Astrocyte of the cerebellum (primary cell): Measurements from ENCODE around the gene KSR2.

Experiments
- DNase-seq: peaks from one replicate; pipeline ENCODE4 v3.0.0-alpha.2; 2011; ENCODE audit warnings: low read depth
- H3K4me3 ChIP-seq: 2 replicates; pipeline ENCODE4 v1.5.1; 2011; ENCODE audit warnings: mild to moderate bottlenecking, low read depth, low read length, moderate library complexity
- CTCF ChIP-seq: IDR thresholded peaks from 2 replicates; pipeline ENCODE4 v1.5.1; 2012; ENCODE audit warnings: low read length, low read depth, moderate library complexity, mild to moderate bottlenecking; ENCODE audit errors: missing control alignments
- in situ Hi-C: cut with HindIII; loops from 2 replicates; pipeline ENCODE4 v1.10.0; 2017; ENCODE audit warnings: low sequenced_read_pairs

The KSR2 gene

GRCh38 chr12:117459229-117459628, 509.6 kb downstream of the KSR2 start:
- no peak for TF ChIP-seq CTCF
- no peak overlapping the region for H3K4me3 ChIP-seq
- DNase-seq: no peak
- in situ Hi-C loops: no loop called here

- no peak overlapping the region for H3K4me3 ChIP-seq
- TF ChIP-seq CTCF: no peak
- in situ Hi-C loops: no loop called here
- no peak for DNase-seq
These were observed 511.6 kb downstream of the KSR2 start for GRCh38 chr12:117457189-117457588.

- in situ Hi-C loops: no loop called here
- H3K4me3 ChIP-seq: no peak overlapping the region
- no peak for TF ChIP-seq CTCF
- DNase-seq: no peak
These were observed 512.7 kb downstream of the KSR2 start for GRCh38 chr12:117456076-117456475.

- H3K4me3 ChIP-seq: no peak overlapping the region
- in situ Hi-C loops: no loop called here
- TF ChIP-seq CTCF: no peak
- no peak for DNase-seq
These were observed 514.8 kb downstream of the KSR2 start for GRCh38 chr12:117453961-117454360.

GRCh38 chr12:117452112-117452511, 516.7 kb downstream of the KSR2 start:
- TF ChIP-seq CTCF: no peak
- H3K4me3 ChIP-seq: no peak overlapping the region
- no peak for DNase-seq
- in situ Hi-C loops: no loop called here

GRCh38 chr12:117450209-117450608, 518.6 kb downstream of the KSR2 start:
- no peak for TF ChIP-seq CTCF
- in situ Hi-C loops: no loop called here
- peak; percentile 9 for DNase-seq
- no peak overlapping the region for H3K4me3 ChIP-seq

GRCh38 chr12:117447665-117448366, 521.0 kb downstream of the KSR2 start:
- DNase-seq: no peak
- in situ Hi-C loops: no loop called here
- no peak overlapping the region for H3K4me3 ChIP-seq
- no peak for TF ChIP-seq CTCF
